Transverse colon (tissue), 4 donors: Measurements from ENCODE around the gene IL22RA1. TPM values are rescaled to one million over a fixed set of nuclear protein-coding genes. Genes with fewer than 3 reads are reported as not detected.

ENCODE experiments used
- DNase-seq: peaks from one replicate; pipeline ENCODE4 v3.0.0-alpha.2; 2019
- H3K27ac ChIP-seq, 4 donors: fragments of 200-600 bp; sonication (generic); 2 replicates each; pipeline ENCODE4 v1.5.1; 2016 to 2018; ENCODE audit warnings: inconsistent platforms in 4 of 4
- H3K27me3 ChIP-seq: fragments of 200-600 bp; sonication (generic); 2 replicates; pipeline ENCODE4 v1.5.1; 2017; ENCODE audit warnings: inconsistent platforms
- H3K36me3 ChIP-seq, 4 donors: fragments of 200-600 bp; sonication (generic); 2 replicates each; pipeline ENCODE4 v1.5.1; 2017 to 2019; ENCODE audit warnings: inconsistent platforms in 4 of 4
- H3K4me1 ChIP-seq, 4 donors: fragments of 200-600 bp; sonication (generic); 2 replicates each; pipeline ENCODE4 v1.5.1; 2017 to 2020; ENCODE audit warnings: inconsistent platforms in 4 of 4
- H3K4me3 ChIP-seq, 4 donors: fragments of 200-600 bp; sonication (generic); 1 replicate in 1 of 4; 2 replicates in 3 of 4; pipeline versions ENCODE4 v1.5.1 to v1.6.1; 2017 to 2019; ENCODE audit warnings: inconsistent platforms in 4 of 4
- H3K9me3 ChIP-seq, 2 donors: fragments of 200-600 bp; sonication (generic); 2 replicates each; pipeline ENCODE4 v1.5.1; 2017 to 2019; ENCODE audit warnings: inconsistent platforms in 2 of 2
- CTCF ChIP-seq, 5 experiments: fragments of 200-600 bp in 3 of 5; fragments of 450-650 bp in 2 of 5; sonication (generic) in 3 of 5; IDR thresholded peaks; 1 replicate in 2 of 5; 2 replicates in 3 of 5; pipeline ENCODE4 v1.5.1; 2016 to 2017; ENCODE audit warnings: antibody characterized with exemption in 5 of 5, inconsistent platforms in 3 of 5, mild to moderate bottlenecking in 2 of 5, moderate library complexity in 1 of 5
- EP300 ChIP-seq: sonication (generic); formaldehyde crosslinking; IDR thresholded peaks from one replicate; pipeline ENCODE4 v1.6.1; 2017; ENCODE audit warnings: antibody characterized with exemption, low read depth
- POLR2A ChIP-seq: fragments of 450-650 bp; IDR thresholded peaks from one replicate; pipeline ENCODE4 v1.6.1; 2016; ENCODE audit warnings: antibody characterized with exemption, mild to moderate bottlenecking, moderate library complexity
- POLR2AphosphoS5 ChIP-seq, 3 donors: sonication (generic); formaldehyde crosslinking; IDR thresholded peaks; one replicate each; pipeline ENCODE4 v1.6.1; 2016; ENCODE audit warnings: antibody characterized with exemption in 3 of 3
- WGBS, 2 donors: methylation state at CpG; one replicate each; pipeline ENCODE4 v1.1.5; 2018; ENCODE audit warnings: low coverage in 1 of 2; 5-methylcytosine and 5-hydroxymethylcytosine counted together
- in situ Hi-C, 4 donors: fragments of 200-750 bp; cut with MboI; loops; one replicate each; pipeline versions ENCODE4 v1.15.0 to v1.15.1; 2017; ENCODE audit warnings: low sequenced_read_pairs in 3 of 4, low pct_ligation_motif_present in 1 of 4, low pct_unique_long_range_greater_than_20kb in 1 of 4
- intact Hi-C: fragments of 100-400 bp; cut with DNase I; formaldehyde crosslinking; loops from one replicate; pipeline ENCODE4 v1.15.1; 2023; ENCODE audit warnings: low total_unique reads
- total RNA-seq, 4 donors: library from RNA; depleted of rRNA; stranded (reverse); fragments of >200 nt; gene quantifications; one replicate each; pipeline ENCODE4 v1.1.0, GENCODE V29; 2016

Gene IL22RA1
- total RNA-seq, 4 donors from 2014 or later, result 4.4 to 29.2 (median 27.3) TPM

DNA sequence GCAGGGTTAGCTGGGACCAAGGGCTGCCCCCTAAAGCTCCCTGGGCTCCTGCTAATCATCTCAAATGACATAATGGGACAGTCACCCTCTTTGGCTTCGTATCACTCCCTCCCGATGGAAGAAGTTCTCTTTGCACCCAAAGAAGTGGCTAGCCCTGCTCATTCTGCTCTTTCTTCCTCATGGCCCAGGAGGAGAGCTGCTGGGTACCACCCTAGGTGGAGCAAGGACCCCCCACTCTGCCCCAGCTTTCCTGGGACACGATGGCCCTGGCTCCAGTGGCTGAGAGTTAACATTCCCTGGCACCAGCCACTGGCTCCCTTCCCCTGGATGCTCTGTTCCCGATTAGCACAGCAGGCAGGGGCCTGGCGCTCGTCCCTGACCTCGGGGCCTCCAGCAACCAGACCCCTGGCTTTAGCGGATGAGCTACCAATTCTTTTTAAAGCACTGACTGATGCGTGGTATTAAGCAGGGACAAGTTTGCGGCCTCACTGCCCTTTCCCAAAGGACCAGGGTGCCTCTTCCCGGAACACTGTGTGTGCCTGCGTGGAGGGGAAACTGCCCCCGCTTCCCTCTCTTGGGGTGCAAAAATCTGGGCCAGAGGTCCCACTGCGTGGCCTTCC lies 32.2 kb downstream of the IL22RA1 start:
- 86% methylated on average over 14 of the region's 14 CpGs; no CpG with 5 or more reads in 1 of the 2 donors for WGBS, 2 donors
- TF ChIP-seq EP300 (no peak), POLR2A (no peak), CTCF (IDR thresholded peaks at IDR 0.05) (no peak), POLR2AphosphoS5 (IDR thresholded peaks at IDR 0.05) (no peak)
- H3K27me3 ChIP-seq, result peaks cover 2% of the 10 kb centered on the region
- peaks cover 0 to 21% (median 9%) of the 10 kb centered on the region in 4 donors for H3K4me1 ChIP-seq
- H3K4me3 ChIP-seq, result no peak overlapping the region
- no peaks in the 10 kb centered on the region for H3K9me3 ChIP-seq
- no peak for DNase-seq
- H3K36me3 ChIP-seq, result no peaks in the 10 kb centered on the region
- intact Hi-C loops, result no loop called here
- H3K27ac ChIP-seq, result no peak overlapping the region
- in situ Hi-C loops, result no loop called here

GRCh38 chr1:24109686-24110475 lies 33.1 kb downstream of the IL22RA1 start:
- H3K36me3 ChIP-seq, result no peaks in the 10 kb centered on the region
- in situ Hi-C loops, result no loop called here
- peaks cover 0 to 21% (median 9%) of the 10 kb centered on the region in 4 donors for H3K4me1 ChIP-seq
- H3K27ac ChIP-seq, result no peak overlapping the region
- no peak for DNase-seq
- peaks cover 2% of the 10 kb centered on the region for H3K27me3 ChIP-seq
- intact Hi-C loops, result no loop called here
- H3K4me3 ChIP-seq, result no peak overlapping the region
- 83 to 89% methylated on average over 2 to 15 of the region's 15 CpGs for whole genome bisulfite sequencing, 2 donors
- no peaks in the 10 kb centered on the region for H3K9me3 ChIP-seq
- no peak for TF ChIP-seq POLR2AphosphoS5 (IDR thresholded peaks at IDR 0.05)
- no peak for TF ChIP-seq EP300
- TF ChIP-seq CTCF (IDR thresholded peaks at IDR 0.05), result no peak
- no peak for TF ChIP-seq POLR2A

- no peak for DNase-seq
- peak overlapping the region in 1 of 4 donors; percentile 49 for H3K27ac ChIP-seq
- in situ Hi-C loops (no loop called here), intact Hi-C loops (no loop called here)
- no peaks in the 10 kb centered on the region for H3K9me3 ChIP-seq
- peaks cover 0 to 21% (median 9%) of the 10 kb centered on the region in 4 donors for H3K4me1 ChIP-seq
- 59 to 83% methylated on average over 1 of the region's 1 CpG for WGBS, 2 donors
- H3K27me3 ChIP-seq, result peaks cover 2% of the 10 kb centered on the region
- H3K4me3 ChIP-seq, result no peak overlapping the region
- H3K36me3 ChIP-seq, result no peaks in the 10 kb centered on the region
- TF ChIP-seq EP300, result no peak
- TF ChIP-seq POLR2A, result no peak
- TF ChIP-seq CTCF (IDR thresholded peaks at IDR 0.05), result no peak
- TF ChIP-seq POLR2AphosphoS5 (IDR thresholded peaks at IDR 0.05), result no peak
Observed at GRCh38 chr1:24109166-24109483, 33.8 kb downstream of the IL22RA1 start.

GRCh38 chr1:24108334-24109165 lies 34.4 kb downstream of the IL22RA1 start:
- TF ChIP-seq POLR2A, result peak; percentile 19
- TF ChIP-seq EP300, result no peak
- TF ChIP-seq CTCF (IDR thresholded peaks at IDR 0.05), result no peak
- TF ChIP-seq POLR2AphosphoS5 (IDR thresholded peaks at IDR 0.05), result no peak
- peaks cover 2% of the 10 kb centered on the region for H3K27me3 ChIP-seq
- no peak overlapping the region for H3K4me3 ChIP-seq
- in situ Hi-C loops, result no loop called here
- no peaks in the 10 kb centered on the region for H3K36me3 ChIP-seq
- H3K27ac ChIP-seq, result peak overlapping the region in 3 of 4 donors; percentile 35 to 49 (median 43)
- 59 to 62% methylated on average over 4 to 22 of the region's 22 CpGs for WGBS, 2 donors
- peaks cover 0 to 21% (median 9%) of the 10 kb centered on the region in 4 donors for H3K4me1 ChIP-seq
- intact Hi-C loops, result no loop called here
- H3K9me3 ChIP-seq, result no peaks in the 10 kb centered on the region
- peak; percentile 60 for DNase-seq
